Progenitor cell of endocrine pancreas (in vitro differentiated cells): ENCODE data around the gene KLK5. TPM values are rescaled to one million over a fixed set of nuclear protein-coding genes. Genes with fewer than 3 reads are reported as not detected.

ENCODE experiments used
- DNase-seq: peaks from one replicate; pipeline ENCODE4 v3.0.0; 2021; ENCODE audit warnings: low spot score; ENCODE audit not compliant: unreplicated experiment
- H3K27ac Mint-ChIP-seq: 2 replicates; pipeline ENCODE4 v1.8.0; 2021; ENCODE audit warnings: mild to moderate bottlenecking, moderate library complexity, mixed read lengths
- H3K27me3 Mint-ChIP-seq: 2 replicates; pipeline ENCODE4 v1.8.0; 2021; ENCODE audit warnings: mixed read lengths
- H3K36me3 Mint-ChIP-seq: 2 replicates; pipeline ENCODE4 v1.8.0; 2022; ENCODE audit warnings: mixed read lengths; ENCODE audit not compliant: insufficient read depth
- H3K4me1 Mint-ChIP-seq: 2 replicates; pipeline ENCODE4 v1.8.0; 2021; ENCODE audit warnings: low read depth, mixed read lengths
- H3K4me3 Mint-ChIP-seq: 2 replicates; pipeline ENCODE4 v1.8.0; 2021; ENCODE audit warnings: low read depth, mild to moderate bottlenecking, moderate library complexity, mixed read lengths
- H3K9me3 Mint-ChIP-seq: 2 replicates; pipeline ENCODE4 v1.8.0; 2021; ENCODE audit warnings: low read depth, mixed read lengths
- CTCF ChIP-seq: fragments of 200-600 bp; sonication (generic); IDR thresholded peaks from one replicate; pipeline ENCODE4 v1.5.0; 2021; ENCODE audit warnings: antibody characterized with exemption, mild to moderate bottlenecking; ENCODE audit not compliant: unreplicated experiment
- total RNA-seq: library from RNA; stranded (reverse); gene quantifications from 2 replicates; pipeline ENCODE4 v1.2.1, GENCODE V29; 2021

The KLK5 gene
- total RNA-seq, 1 donor from 2014 or later = not detected

GRCh38 chr19:50922317-50922853, 30.5 kb downstream of the KLK5 start:
- Mint-ChIP-seq H3K36me3 (no peaks in the 10 kb centered on the region), H3K4me3 (no peak overlapping the region), H3K27ac (no peak overlapping the region), H3K4me1 (peaks cover 1% of the 10 kb centered on the region), H3K9me3 (no peaks in the 10 kb centered on the region), H3K27me3 (peaks cover 68% of the 10 kb centered on the region)
- peak; percentile 78 for DNase-seq
- peak; percentile 94 for TF ChIP-seq CTCF

- Mint-ChIP-seq H3K27me3 (peaks cover 70% of the 10 kb centered on the region), H3K36me3 (no peaks in the 10 kb centered on the region), H3K9me3 (no peaks in the 10 kb centered on the region), H3K4me3 (no peak overlapping the region), H3K4me1 (peaks cover 1% of the 10 kb centered on the region), H3K27ac (no peak overlapping the region)
- DNase-seq = no peak
- no peak for TF ChIP-seq CTCF
These were observed 31.2 kb downstream of the KLK5 start for GRCh38 chr19:50921426-50922316.

GRCh38 chr19:50916069-50916468, 36.8 kb downstream of the KLK5 start:
- TF ChIP-seq CTCF = no peak
- H3K9me3 Mint-ChIP-seq = no peaks in the 10 kb centered on the region
- DNase-seq = no peak
- no peaks in the 10 kb centered on the region for H3K36me3 Mint-ChIP-seq
- peaks cover 37% of the 10 kb centered on the region for H3K27me3 Mint-ChIP-seq
- H3K4me3 Mint-ChIP-seq = no peak overlapping the region
- no peaks in the 10 kb centered on the region for H3K4me1 Mint-ChIP-seq
- no peak overlapping the region for H3K27ac Mint-ChIP-seq

- Mint-ChIP-seq H3K27ac (no peak overlapping the region), H3K4me1 (peaks cover 1% of the 10 kb centered on the region), H3K27me3 (peaks cover 44% of the 10 kb centered on the region), H3K4me3 (no peak overlapping the region), H3K36me3 (no peaks in the 10 kb centered on the region), H3K9me3 (no peaks in the 10 kb centered on the region)
- no peak for TF ChIP-seq CTCF
- DNase-seq = no peak
These were observed 39.8 kb downstream of the KLK5 start for GRCh38 chr19:50912727-50913716.

GRCh38 chr19:50912102-50912599, 40.7 kb downstream of the KLK5 start:
- Mint-ChIP-seq H3K27ac (no peak overlapping the region), H3K4me3 (no peak overlapping the region), H3K4me1 (peaks cover 1% of the 10 kb centered on the region), H3K27me3 (peaks cover 49% of the 10 kb centered on the region), H3K9me3 (no peaks in the 10 kb centered on the region), H3K36me3 (no peaks in the 10 kb centered on the region)
- TF ChIP-seq CTCF = no peak
- DNase-seq = no peak
